GM21786 (cell line): ENCODE data around the gene FCRL3.
"Not testable (repeated sequence)": the region's sequence is repeated elsewhere in the genome, so short reads cannot be mapped to it uniquely, and the experiment has no call there.

ENCODE experiments used
- ATAC-seq: cut with Tn5 transposase; IDR thresholded peaks from one replicate; pipeline ENCODE4 v1.9.1; 2021; ENCODE audit not compliant: unreplicated experiment

Gene FCRL3, protein sequence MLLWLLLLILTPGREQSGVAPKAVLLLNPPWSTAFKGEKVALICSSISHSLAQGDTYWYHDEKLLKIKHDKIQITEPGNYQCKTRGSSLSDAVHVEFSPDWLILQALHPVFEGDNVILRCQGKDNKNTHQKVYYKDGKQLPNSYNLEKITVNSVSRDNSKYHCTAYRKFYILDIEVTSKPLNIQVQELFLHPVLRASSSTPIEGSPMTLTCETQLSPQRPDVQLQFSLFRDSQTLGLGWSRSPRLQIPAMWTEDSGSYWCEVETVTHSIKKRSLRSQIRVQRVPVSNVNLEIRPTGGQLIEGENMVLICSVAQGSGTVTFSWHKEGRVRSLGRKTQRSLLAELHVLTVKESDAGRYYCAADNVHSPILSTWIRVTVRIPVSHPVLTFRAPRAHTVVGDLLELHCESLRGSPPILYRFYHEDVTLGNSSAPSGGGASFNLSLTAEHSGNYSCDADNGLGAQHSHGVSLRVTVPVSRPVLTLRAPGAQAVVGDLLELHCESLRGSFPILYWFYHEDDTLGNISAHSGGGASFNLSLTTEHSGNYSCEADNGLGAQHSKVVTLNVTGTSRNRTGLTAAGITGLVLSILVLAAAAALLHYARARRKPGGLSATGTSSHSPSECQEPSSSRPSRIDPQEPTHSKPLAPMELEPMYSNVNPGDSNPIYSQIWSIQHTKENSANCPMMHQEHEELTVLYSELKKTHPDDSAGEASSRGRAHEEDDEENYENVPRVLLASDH

DNA sequence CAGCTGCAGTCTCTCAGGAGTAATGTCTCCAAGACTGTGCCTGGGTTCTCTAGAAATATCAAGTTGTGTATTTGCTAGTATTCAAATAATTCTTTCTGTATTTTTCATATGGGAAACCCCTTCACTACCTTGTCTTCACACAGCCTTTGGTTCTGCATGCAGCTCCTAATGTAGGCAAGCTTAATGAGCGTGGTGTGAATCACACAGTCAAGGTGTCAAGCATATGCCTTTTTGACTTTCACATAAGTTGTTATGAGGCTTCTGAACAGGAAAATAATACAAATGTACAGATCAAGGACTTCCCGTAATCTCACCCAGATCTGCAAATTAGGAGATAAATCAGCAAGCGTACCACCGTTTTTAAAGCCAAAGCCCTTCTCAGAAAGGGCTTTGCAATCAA is at the start of gene FCRL3:
Gene FCRL3, minus strand, starts transcription at position 38 of the 400 bp plus-strand sequence. CDS start 280 bp downstream, outside the sequence.
- no peak for ATAC-seq

DNA sequence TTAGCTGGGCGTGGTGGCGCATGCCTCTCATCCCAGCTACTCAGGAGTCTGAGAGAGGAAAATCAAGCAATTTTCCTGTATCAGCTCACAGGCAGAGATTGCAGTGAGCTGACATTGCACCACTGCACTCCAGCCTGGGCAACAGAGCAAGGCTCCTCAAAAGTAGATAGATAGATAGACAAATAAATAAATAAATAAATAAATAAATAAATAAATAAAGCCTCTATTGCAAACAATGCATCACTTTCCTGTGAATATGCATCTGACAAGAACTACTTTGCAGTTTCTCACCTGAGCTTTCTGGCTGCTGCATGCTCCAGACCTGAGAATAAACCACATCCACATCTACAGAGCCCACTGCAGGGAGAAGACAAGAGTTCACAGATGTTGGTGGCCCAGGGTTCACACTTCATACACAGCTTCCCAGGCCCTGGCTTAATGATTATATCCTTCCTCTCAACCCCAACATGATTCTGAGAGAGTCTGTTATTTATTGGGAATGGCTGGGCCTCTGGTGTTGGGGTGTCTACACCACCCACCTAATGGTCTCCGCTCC is 47.8 kb upstream of the FCRL3 start:
- ATAC-seq, result no peak

DNA sequence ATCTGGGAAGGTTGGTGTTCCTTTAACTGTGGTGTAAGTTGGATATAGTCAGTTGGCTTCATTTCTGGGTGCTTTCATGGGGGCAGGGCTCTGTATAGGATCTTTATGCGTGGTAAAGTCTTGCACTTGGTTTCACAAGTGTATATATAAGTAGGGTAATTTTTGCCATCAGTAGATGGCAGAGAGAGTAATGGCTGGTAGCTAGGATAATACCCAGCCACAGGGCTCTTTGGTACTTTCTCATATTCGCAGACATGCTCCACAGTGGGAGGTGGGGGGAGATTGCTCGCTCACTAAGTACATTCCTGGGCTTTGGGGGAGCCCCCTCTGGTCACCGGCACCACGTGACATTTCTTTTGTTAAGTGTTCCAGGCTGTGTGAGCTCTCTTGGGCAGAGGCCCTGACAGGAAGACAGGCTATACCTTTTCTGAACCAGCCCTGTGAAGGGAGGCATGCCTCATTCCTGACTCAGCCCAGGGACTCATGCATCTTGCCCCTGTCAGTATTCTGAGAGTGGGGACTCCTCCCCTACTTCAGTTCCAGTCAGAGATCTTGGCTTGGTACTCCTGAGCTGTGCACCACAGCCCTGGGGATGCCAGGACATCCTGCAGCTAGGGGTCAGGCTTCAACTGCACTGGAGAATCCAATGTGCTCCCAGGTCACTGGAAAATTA is 38.8 kb upstream of the FCRL3 start:
- ATAC-seq, result no peak

DNA sequence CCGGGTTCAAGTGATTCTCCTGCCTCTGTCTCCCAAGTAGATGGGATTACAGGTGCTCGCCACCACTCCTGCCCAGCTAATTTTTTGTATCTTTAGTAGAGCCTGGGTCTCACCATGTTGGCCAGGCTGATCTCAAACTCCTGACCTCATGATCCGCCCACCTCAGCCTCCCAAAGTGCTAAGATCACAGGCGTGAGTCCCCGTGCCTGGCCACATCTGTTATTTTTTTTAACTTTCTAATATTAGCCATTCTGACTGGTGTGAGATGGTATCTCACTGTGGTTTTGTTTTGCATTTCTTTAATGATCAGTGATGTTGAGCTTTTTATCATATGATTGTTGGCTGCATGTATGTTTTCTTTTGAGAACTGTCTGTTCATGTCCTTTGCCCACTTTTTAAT is 35.4 kb upstream of the FCRL3 start:
- ATAC-seq, result not testable (repeated sequence)

DNA sequence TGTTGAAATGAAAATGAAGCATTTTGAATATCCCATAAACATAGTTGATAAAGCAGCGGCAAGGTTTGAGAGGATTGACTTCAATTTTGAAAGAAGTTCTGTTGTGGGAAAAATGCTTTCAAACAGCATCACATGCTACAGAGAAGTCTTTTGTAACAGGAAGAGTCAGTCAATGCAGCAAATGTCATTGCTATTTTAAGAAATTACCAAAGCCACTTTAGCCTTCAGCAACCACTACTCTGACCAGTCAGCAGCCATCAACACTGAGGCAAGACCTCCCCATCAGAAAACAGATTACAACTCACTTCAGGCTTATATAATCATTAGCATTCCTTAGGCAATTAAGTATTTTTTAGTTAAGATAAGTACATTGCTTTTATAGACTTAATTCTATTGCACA is 33.8 kb upstream of the FCRL3 start:
- ATAC-seq, result no peak

DNA sequence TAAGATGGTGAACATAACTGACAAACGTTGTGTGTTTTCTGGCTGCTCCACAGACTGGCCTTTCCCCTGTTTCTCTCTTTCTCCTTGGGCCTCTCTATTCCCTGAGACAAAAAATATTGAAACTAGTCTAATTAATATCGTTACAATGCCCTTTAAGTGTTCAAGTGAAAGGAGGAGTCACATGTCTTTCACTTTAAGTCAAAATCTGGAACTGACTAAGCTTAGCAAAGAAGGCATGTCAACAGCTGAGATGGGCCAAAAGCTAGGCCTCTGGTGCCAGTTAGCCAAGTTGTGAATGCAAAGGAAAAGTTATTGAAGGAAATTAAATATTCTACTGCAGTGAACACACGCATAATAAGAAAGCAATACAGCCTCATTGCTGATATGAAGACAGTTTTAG is 32.2 kb upstream of the FCRL3 start:
- ATAC-seq, result no peak

DNA sequence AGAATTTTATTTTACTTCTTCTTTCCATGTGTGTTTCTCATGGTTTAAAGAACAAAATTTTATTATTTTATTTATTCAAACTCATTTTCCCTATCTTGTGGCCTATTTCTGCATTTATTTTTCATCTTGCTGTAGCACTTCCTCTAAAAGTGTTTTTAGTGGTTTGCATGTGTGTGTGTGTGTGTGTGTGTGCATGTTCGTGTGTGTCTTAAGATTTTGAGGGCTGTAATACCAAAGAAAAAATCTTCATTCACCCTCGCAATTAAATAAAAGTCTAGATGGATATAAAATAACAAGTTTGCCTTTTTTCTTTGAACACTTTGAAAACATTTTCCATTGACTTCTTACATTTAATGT is 24.6 kb upstream of the FCRL3 start:
- no peak for ATAC-seq

DNA sequence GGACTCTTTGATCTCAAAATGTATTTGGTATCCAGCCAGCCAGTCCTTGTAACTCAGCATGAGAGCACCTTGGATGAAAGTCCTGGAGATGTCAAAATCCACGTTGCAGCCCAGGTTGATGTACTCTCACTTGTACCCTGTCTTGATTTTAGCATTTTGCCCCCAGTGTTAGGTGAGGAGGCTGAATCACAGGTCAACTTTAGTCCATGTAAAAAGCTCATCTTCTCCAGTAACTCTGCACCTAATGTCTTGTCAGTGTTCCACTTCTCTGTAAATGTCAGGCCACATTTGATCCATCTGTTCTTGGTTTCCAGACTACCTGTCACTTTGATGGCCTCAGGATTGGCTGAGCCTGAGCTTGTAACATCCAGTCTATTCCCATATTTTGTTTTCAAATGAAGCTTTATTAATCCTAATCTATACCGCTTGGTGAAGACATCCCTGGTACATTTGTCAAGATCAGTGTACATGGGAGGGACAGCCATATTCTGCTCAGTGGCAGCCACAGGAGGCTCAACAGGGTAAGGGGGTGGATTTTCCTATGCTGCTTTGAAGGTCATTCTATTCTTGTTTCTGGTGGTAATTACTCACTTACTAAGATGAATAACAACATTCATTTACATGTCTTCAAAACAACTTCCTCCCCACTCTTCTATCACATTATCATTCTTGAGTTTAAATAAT is 24.1 kb upstream of the FCRL3 start:
- ATAC-seq, result no peak

DNA sequence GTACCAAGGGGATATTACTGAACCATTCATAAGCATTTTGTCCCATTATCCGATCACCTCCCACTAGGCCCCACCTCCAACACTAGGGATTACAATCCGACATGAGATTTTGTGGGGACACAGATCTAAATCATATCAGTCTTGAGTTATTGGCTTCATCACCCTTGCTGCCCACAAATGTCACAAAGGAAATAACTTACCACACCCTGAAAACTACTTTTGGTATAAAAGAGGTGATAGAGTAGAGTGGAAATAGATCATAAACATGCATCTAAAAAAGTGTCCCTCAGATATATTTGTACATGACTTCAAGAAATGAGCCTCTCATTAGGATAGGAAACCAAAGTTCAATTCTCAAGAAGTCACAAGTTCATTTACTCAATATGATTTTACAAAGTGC is 22.6 kb upstream of the FCRL3 start:
- no peak for ATAC-seq

DNA sequence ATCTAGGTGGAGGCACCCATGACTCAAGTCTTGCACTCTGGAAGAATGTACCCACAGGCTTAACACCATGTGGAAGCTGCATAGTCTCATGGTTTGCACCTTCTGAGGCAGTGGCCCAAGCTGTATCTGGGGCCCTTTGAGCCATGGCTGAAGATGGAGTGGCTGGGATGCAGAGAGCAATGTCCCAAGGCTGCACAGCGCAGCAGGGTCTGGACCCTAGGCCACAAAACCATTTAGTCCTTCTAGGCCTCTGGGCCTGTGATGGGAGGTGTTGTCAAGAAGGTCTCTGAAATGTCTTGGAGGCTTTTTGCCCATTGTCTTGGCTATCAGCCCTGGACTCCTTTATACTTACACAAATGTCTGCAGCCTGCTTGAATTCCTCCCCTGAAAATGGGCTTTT is 21.4 kb upstream of the FCRL3 start:
- no peak for ATAC-seq

DNA sequence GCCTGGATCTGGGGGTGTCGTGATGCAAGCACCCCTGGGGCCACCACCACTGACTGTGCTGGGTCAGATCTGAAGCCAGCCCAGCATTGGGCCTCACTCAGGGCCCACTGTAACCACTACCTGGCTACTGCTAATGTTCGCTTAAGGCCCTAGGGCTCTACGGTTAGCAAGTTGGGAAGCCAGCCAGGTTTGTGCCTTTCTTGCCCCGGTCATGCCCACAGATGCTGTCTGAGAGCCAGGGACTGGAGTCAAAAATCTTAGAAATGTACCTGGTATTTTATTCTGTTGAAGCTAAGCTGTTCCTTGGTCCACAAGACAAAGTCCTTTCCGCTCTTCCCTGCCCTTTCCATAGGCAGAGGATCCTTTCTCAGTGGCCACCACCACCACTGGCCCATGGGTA is 15.2 kb upstream of the FCRL3 start:
- ATAC-seq, result no peak

DNA sequence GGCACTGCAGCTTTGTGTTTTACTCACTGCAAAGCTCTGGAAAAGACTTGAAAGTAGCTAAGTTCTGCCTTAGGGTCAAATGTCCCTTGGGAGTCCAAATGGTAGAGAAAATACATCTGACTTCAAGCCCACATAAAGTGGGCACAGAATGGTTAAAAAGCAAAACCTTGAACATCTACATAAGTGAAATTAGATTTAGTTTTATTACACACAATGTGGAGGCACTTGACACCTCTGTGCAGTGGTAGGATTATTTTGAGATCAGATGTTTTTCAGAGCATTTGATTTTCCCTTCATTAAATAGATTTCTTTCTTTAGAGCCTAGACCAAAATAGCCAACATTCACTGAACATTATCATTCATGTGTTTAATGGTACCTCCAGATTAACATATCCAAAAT is 11.2 kb upstream of the FCRL3 start:
- ATAC-seq, result no peak

DNA sequence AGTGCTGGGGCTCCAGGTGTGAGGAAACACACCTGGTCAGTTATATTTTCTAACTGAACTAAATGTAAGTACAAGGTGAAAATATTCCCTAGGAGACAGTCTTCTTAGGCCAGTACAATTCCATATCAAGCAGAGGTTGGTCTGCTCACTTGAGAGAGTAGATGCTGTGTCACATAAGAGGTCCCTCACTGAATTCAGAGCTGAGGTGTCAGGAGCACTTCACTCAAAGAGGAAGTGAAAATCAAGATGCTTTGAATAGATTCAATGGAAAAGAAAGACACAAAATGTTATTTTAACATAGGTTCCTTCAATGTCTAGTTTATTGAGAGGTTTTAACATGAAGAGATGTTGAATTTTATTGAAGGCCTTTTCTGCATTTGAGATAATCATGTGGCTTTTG is 4.3 kb upstream of the FCRL3 start:
- no peak for ATAC-seq

DNA sequence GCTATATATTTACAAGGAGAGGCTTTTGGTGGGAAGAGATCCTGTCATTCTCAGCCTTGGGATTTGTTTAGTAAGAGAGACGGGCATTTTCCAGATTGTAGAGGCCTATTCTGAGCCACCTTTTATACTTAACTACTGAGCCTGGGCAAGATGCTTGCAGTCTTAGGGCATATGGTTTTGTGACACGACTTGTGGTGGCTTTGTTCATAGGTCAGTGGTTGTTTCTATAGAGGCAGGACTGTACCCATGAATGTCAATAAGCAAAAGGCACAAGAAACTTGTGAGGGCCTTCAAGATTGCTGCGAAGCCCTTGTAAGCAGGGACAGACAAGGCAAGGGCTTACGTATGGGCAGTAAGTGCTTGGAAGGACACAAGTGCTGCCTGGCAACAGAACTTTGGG is 3.4 kb upstream of the FCRL3 start:
- ATAC-seq, result no peak

DNA sequence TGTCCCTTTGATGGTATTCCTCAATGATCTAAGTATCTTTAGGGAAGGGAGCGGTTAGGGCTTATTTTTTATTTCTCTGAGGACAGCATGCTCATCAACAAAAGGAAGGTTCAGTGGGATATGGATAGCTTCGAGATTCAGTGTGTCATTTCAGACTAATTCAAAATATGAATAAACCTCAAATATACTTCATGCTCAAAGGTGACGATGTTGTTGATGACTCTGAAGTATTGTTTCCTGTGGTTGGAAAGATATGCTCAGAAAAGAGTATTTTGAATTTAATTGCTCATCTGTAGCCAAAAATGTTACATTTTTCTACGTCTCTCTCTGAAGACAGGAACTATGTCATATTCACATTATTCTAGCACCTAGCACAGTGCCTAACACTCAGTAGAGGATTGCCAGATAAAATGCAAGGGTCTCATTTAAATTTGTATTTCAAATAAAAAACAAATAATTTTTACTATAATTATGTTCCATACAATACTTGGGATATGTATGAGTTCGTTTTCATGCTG is 1.8 kb upstream of the FCRL3 start:
- ATAC-seq, result no peak

DNA sequence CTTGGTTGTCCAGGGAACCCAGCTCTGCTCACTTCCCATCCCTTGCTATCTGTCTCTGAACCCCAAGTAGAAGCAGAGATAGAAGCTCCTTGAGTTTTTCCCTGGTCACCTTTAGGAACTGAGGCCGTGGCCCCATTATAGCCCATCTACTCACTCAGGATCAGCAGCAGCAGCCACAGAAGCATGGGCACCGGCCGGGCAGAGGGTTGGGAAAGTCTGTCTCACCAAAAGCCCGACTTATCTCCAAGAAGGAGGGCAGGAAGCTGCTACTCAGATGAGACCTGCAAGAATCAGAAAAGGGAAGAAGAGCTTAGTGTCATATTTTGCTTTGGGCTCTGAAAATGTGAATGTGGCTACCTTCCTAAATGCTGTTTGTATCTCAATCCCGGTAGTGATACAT is 264 bp downstream of the FCRL3 start:
- no peak for ATAC-seq

DNA sequence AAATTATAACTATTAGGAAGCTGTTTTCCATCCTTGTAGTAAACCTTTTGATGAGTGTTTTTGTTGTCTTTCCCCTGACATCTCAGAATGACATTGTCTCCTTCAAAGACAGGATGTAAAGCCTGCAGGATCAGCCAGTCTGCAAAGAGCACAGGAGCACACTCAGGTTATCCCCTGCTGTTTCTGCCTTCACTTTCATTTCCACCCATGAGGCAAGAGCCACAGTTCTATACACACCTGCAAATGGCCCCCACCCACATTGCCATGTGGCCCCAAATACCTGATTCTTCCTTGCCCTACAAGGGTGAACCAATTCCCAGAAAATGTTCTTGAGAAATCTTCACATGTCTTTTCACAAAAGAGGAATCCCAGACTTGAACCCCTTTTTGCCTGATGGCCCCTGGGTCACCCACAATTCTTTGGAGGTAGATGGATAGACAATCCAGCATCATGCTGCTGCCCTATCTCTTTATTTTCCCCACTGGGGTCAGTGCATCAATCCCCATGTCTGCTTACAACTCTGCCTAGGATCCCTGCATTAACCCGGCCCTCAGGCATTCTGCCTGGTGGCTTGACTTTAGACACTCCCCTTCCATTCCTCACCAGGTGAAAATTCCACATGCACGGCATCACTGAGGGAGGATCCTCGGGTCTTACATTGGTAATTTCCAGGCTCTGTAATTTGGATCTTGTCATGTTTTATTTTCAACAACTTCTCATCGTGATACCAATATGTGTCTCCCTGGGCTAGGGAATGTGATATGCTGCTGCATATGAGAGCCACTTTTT is 2.6 kb downstream of the FCRL3 start:
- no peak for ATAC-seq

DNA sequence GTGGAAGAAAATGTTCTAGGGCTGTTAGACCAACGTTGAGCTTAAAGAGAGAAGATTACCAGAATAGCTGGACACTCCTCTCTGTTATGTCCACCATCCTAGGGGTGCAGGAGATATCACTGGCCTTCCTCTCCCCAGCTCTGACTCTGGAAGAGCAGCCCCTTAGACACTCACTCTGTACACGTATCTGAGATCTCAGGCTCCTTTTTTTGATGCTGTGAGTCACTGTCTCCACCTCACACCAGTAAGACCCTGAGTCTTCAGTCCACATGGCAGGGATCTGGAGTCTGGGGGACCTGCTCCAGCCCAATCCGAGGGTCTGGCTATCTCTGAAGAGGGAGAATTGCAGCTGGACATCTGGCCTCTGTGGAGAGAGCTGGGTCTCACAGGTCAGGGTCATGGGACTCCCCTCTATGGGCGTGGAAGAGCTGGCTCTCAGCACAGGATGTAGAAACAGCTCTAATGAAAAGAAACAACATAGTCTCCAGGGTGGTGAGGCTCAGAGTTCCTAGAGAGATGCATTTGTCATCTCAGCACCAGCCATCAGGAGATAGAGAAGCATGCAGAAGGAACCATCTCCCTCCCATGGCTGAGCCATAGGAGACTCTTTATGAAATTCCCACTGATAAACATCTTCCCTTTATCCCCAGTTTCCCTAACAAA is 3.5 kb downstream of the FCRL3 start:
- no peak for ATAC-seq

DNA sequence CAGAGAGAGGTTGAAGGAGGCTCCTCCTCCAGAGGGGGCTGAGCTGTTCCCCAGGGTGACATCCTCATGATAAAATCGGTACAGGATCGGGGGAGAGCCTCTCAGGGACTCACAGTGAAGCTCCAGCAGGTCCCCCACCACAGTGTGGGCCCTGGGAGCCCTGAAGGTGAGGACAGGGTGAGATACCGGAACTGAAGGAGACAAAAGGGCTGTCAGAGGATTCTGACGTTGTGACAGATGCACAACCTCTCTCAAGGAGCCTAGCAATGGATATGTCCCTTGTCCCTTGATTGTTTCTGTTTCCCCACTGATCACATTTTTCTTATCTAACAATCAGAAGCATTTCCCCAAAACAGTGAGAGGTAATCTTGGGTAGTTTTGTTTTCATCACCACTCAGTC is 5.2 kb downstream of the FCRL3 start:
- ATAC-seq, result no peak
